GM18498 (cell line): ENCODE results near the gene AIDA.

Experiments
- ATAC-seq: cut with Tn5 transposase; IDR thresholded peaks from one replicate; pipeline ENCODE4 v1.9.1; 2021; ENCODE audit warnings: mild to moderate bottlenecking, moderate library complexity; ENCODE audit not compliant: unreplicated experiment

The AIDA gene

DNA sequence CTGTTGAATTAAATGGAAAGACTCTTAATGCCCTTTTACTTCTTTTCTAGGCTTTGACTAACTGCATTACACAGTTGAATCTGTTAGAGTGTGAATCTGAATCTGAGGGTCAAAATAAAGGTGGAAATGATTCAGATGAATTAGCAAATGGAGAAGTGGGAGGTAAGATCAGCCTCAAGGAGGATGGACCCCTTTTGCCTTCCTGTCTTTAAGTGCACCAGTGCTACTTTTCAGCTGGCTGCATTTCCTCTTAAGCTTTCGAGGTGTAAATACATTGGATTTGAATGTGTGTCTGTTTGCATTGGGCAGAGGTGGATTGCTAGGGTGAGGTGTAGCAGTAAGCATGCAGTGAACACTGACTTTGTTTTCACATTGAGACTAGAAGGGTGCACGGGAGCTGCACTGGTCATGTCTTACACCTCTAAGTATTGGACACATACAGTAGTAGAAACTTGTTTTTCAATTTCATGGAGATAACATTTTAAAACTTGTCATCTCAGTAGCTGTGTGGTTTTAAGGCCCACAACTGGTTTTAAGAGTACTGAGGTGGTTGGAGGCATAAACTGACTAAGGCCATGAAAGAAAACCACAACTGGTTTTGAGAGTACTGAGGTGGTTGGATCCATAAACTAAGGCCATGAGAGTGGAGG lies 59.0 kb downstream of the AIDA start:
- ATAC-seq = peak; percentile 65

DNA sequence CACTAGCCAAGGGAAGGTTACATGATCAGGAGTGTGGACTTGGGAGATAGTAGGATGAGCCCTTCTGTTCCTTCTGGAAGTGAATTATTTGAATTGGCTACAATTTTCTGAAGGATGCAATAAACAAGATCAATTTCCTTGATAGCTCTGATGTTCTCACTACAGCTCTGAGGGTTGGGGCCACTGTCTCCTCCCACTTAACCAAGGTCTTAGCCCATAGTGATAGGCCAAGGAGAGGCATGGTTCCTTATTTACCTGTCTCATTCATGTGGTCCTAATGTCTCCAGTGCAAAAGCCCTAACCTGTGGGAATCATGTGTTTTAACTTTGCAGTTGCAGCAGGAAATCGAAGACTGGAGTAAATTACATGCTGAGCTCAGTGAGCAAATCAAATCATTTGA lies 59.6 kb downstream of the AIDA start:
- no peak for ATAC-seq

DNA sequence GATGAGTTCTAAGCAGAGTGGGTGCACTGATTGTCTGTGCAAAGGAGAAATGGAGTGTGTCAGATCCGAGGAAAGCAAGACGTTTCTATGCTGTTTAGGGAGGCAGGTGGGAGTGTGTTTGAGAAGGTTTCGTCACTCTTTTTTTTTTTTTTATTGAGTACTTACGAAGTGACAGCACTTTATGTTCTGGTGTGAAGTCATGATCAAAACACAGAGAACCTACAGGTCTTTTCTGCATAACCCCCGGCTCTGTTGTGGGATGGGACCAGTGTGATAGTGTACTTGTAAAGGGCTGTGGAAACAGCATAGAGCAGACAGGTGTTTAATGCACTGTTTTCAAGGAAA lies 67.7 kb downstream of the AIDA start:
- ATAC-seq = no peak

DNA sequence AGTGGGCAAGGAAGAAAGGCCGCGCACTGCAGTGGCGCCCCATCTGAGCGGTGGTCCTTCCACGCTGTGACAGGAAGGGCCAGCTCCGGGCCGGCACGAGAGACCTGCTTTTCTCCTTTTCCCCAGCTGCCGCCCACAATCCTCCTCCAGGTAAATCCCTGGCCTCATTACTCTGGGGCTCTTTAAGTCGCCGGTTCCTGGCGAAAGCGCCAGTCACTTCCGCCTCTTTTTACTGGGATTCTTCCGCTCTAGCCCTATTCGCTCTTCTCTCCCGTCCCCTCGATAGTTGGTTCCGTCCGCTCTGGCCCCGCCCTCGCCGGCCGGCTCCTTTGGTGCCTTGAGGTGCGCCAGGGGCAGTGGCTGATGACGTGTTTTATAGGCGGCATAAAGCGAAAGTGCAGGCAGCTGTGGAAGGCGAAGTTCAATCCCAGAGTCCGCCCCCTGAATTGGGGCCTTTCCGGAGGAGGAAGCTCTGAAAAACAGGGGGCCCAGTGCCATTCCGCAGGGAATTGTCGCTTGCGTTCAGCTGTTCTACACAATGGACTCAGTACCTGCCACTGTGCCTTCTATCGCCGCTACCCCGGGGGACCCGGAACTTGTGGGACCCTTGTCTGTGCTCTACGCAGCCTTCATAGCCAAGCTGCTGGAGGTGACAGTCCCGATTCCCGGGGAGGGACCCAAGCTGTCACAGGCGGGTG lies 68.2 kb downstream of the AIDA start:
- ATAC-seq = peak; percentile 97

DNA sequence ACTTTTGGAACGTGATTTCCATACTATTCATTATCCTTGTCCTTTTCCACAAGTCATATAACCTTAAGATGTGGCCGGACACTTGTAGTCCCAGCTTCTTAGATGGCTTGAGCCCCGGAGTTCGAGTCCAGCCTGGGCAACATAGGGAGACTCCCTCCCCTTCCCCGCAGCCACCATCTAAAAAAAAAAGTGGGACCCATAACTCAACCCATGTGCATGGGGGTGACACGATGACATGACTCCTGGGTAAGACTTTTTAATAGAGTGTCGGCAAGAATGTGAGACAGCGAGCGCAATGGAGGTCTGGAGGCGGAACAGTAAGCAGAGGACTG lies 68.7 kb downstream of the AIDA start:
- ATAC-seq = no peak

DNA sequence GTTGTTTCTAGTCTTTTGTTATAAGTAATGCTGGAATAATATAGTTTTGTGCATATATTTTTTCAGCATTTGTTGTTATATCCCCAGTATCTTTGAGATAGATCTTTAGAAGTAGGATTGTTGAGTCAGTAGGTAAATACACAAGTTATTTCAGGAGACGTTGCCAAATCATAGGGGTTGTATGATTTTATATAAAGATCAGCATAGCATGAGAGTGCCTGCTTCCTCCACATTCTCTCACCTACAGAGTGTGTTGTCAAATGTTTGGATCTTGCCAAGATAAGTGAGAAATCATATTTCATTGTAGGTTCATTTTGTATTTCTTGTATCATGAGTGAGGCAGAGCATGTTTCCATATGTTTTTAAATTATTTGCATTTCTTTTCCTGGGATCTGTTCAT lies 69.8 kb downstream of the AIDA start:
- no peak for ATAC-seq

DNA sequence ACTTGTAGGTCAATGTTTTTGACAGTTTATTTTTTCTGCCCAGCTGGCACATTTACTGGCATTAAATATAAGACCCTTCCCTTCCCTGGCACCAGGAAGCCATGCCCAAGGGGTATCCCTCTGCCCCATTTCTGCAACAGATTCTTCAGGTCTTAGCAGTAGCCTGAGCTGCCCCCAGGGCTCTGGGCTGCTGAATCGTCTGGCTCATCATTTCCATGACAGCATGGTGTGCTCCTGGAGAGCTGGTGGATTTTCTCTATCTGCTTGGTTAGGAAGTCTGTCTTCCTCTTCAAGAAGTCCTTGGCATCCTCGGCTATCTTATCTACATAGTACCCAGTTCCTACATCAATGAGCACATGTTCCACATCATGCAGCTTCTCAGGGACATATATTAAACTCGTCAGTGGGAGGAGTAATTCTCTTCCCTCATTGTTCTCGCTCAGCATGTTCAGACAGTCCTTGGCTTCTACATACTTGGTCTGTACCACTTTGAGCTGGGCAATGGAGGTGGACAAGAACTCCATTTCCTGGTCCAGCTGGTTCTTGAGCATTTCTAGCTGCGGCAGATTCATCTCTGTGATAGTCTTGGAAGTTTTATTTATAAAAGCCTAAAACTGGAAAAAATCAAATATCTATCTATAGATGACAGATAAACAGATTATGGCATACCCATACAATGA lies 70.9 kb downstream of the AIDA start:
- no peak for ATAC-seq

DNA sequence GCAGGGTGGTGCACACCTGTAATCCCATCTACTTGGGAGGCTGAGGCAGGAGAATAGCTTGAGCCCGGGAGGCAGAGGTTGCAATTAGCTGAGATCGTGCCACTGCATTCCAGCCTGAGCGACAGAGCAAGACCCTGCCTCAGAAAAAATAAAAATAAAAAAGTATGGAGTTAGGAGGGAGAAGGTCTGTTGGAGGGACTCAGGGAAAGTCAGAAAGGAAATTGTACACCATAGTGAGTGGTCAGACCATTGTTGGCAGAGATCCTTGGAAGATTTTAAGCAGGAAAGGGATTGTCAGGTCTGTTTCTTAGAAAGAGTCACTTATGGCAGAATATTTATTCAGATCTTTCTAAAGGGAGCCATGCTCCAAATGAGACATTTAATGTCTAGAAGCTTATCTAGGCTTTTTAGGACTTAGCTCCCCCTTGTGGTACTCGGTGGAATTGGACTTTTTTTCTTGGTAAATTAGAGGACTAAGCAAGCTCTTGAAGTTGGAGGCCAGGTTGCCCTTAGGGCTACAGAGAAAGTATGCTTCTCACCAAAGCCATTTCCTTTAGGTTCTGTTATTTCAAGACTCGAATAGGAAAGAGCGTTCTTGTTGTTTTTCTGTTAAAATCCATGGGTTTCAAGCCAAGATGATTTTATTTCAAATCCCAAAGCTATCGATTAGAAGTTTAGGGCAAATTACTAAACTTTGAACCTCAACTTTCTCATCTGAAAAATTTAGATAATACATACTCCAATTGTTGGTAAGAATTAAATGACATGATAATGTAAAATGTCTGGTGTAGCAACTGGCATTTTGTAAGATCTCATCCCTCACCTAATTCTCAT lies 77.9 kb downstream of the AIDA start:
- ATAC-seq = peak; percentile 89

DNA sequence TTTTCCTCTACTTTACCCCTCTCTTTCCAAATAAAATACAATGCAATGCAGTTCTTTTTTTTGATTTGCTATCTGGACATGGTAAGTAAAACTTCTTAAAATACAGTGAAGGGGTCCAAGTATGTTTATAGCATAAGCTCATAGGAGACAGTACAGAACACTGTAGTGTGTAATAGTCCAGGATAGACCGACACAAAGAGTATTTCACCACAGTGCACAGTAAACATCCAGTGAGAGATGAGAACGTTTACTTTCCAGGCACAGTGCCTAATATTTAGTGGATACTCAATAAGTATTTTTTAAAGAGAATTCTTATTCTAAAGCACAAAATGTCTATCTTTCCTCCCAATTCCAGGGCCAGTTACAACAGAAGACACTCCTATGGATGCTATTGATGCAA lies 79.5 kb downstream of the AIDA start:
- ATAC-seq = no peak

DNA sequence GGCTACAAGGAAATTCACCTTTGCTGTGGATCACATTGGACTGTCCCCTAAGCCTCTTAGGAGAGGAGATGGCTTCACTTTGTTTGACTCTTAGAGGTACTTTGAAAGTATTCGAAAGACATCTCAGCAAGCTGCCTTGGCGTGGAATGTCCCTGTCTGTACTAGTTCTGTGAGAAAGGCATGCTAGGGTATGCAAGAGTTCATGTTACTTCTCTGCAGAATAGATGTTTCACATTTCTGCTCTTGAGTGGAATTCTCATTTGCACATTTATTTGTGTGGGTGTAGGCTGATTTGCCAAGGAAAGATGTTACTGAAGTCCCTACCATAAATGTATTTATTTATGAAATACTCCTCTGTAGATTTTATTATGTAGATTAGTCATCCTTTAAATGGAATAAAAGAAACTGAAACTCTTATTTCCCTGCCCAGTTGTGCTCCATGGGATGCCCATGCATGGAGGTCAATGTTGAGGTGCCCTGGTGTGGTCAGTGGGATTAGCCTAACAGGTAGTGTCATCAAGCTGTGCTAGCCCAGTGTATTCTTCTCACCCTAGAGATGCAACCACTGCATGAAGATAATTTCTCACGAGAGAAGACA lies 80.6 kb downstream of the AIDA start:
- no peak for ATAC-seq

DNA sequence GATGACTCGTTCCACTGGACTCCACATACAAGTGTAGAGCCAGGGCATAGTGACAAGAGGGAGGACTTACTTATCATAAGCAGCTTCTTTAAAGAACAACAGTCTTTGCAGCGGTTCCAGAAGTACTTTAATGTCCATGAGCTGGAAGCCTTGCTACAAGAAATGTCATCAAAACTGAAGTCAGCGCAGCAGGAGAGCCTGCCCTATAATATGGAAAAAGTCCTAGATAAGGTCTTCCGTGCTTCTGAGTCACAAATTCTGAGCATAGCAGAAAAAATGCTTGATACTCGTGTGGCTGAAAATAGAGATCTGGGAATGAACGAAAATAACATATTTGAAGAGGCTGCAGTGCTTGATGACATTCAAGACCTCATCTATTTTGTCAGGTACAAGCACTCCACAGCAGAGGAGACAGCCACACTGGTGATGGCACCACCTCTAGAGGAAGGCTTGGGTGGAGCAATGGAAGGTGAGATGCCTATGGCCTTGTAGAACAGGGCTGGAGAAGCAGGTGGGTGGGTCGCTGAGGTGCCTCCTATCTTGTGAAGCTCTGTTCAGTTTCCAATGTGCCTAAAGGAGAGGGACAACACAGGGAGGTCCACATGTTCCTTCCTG lies 82.3 kb downstream of the AIDA start:
- ATAC-seq = no peak

DNA sequence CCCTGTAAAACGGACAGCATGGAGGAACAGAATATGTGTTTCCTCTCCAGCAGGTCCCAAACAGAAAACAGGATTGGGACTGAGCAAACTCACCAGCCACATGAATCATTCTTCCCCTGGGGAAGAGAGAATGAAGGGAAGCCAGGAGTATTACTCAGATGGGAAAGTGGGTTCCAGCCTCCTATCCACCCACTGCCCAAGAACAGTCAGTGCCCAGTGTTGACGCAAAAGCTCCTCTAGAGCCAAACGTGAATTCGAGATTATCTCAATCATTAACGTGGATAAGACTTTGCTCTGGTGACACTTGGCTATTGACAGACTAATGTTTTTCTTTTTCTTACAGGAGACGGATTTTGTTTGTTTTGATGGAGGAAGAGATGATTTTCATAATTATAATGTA lies 85.1 kb downstream of the AIDA start:
- ATAC-seq = no peak

DNA sequence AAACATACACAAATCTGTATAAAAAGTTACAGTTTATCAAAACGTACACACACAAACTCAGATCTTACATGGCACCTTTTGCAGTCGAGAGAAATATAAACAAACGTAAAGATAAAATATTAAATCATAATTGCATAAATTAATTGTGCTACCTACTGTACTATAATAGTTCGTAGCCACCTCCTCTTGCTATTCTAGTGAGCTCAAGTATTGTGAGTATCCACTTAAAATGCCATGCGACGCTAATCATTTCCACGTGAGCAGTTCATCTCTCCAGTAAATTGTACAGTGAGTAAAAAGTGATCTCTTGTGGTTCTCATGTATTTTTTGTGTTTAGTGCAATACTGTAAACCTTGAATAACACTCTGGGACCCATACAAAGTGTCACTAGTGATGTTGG lies 88.1 kb downstream of the AIDA start:
- no peak for ATAC-seq

DNA sequence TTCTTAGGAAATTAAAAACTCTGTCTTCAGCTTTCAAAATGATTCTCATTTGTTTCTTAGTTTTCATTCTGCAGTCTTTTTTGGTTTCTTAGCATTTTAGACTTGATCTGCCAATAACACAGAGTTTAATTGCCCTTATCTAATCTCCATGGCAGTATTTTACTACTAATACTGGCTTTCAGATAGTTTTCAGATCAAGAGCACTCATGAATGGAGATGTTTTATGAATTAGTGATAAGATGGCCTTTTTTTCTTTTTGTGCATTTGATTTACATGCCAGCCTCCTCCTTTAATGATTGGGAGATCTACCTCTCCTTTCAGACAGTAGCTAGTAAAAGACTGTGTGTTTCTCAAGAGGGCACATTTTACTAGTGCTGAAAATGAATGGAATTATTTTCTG lies 88.8 kb downstream of the AIDA start:
- ATAC-seq = no peak

DNA sequence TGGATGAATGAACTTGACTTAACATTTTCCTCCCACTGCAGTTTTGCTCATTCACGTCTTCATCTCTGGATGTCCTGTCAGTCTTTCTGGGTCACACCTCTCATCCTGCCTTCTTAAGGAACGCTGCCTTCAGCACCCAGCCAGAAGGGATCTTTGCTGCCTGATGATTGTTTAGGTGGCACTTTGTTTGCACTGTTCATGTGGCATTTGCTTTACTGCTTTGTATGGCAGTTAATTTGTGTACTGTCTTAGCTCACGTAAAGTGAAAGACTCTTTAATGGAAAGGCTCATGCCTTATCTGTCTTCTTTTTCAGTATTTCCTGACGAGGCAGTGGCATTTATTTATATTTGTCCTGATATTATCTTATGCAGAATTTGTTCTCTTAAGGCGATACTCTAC lies 89.5 kb downstream of the AIDA start:
- ATAC-seq = no peak

DNA sequence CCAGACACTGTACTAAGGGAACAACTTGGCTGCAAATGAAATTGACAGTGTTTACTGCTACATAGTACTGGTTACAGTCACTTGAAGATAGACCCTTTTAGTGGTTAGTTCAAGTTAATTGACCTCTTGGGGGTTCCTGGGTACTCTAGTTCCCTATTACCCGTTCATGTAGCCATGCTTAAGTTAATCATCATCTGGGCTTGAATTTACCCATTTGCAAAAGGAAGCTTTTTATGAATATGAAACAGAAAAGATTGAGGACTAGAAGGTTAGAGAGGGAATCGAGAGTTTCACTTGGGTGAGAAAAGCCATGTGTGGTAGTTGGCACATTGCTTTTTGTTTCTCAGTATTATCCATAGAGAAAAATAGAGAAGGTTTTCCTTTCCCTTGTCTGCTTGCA lies 91.7 kb downstream of the AIDA start:
- peak; percentile 36 for ATAC-seq

DNA sequence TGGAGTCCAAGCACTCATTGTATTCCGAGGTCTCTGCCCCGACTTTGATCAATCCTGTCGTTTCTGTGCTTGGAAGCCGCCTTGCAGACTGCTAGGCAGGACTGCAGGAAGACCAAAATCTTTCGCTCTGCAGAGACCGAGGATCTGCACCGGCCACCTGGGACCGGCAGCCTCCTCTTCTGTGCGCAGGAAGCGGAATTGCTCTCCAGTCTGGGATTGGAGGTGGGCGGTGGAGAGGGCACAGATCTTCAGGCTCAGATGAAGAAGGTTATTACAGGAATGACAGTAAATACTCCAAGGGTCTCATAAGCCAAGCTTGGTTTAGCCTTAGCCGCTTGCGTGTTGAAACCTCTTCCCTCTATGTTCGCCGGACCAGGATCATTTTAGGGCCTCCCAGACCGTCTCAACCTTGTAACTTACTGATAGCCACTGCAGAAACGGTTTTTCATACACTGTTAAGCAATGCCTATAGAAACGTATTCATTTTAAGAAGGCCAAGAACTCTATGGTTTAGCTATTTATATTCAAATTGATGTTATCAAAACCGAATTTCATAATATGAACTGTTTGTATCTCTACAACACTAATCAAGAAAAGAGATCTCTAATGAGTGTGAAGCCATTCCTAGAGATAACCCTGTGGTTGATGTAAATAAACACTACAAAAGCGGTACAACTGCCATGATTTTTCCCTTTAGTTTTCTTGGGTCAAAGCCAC lies 93.3 kb downstream of the AIDA start:
- no peak for ATAC-seq
